Fibroblast of gingiva (primary cell): ENCODE data around the gene PDS5A.
"Not testable (repeated sequence)": the region's sequence is repeated elsewhere in the genome, so short reads cannot be mapped to it uniquely, and the experiment has no call there.

Experiments
- DNase-seq: peaks from one replicate; pipeline ENCODE4 v3.0.0-alpha.2; 2011; ENCODE audit warnings: low read depth

The PDS5A gene, protein sequence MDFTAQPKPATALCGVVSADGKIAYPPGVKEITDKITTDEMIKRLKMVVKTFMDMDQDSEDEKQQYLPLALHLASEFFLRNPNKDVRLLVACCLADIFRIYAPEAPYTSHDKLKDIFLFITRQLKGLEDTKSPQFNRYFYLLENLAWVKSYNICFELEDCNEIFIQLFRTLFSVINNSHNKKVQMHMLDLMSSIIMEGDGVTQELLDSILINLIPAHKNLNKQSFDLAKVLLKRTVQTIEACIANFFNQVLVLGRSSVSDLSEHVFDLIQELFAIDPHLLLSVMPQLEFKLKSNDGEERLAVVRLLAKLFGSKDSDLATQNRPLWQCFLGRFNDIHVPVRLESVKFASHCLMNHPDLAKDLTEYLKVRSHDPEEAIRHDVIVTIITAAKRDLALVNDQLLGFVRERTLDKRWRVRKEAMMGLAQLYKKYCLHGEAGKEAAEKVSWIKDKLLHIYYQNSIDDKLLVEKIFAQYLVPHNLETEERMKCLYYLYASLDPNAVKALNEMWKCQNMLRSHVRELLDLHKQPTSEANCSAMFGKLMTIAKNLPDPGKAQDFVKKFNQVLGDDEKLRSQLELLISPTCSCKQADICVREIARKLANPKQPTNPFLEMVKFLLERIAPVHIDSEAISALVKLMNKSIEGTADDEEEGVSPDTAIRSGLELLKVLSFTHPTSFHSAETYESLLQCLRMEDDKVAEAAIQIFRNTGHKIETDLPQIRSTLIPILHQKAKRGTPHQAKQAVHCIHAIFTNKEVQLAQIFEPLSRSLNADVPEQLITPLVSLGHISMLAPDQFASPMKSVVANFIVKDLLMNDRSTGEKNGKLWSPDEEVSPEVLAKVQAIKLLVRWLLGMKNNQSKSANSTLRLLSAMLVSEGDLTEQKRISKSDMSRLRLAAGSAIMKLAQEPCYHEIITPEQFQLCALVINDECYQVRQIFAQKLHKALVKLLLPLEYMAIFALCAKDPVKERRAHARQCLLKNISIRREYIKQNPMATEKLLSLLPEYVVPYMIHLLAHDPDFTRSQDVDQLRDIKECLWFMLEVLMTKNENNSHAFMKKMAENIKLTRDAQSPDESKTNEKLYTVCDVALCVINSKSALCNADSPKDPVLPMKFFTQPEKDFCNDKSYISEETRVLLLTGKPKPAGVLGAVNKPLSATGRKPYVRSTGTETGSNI (N-terminal part only)

DNA sequence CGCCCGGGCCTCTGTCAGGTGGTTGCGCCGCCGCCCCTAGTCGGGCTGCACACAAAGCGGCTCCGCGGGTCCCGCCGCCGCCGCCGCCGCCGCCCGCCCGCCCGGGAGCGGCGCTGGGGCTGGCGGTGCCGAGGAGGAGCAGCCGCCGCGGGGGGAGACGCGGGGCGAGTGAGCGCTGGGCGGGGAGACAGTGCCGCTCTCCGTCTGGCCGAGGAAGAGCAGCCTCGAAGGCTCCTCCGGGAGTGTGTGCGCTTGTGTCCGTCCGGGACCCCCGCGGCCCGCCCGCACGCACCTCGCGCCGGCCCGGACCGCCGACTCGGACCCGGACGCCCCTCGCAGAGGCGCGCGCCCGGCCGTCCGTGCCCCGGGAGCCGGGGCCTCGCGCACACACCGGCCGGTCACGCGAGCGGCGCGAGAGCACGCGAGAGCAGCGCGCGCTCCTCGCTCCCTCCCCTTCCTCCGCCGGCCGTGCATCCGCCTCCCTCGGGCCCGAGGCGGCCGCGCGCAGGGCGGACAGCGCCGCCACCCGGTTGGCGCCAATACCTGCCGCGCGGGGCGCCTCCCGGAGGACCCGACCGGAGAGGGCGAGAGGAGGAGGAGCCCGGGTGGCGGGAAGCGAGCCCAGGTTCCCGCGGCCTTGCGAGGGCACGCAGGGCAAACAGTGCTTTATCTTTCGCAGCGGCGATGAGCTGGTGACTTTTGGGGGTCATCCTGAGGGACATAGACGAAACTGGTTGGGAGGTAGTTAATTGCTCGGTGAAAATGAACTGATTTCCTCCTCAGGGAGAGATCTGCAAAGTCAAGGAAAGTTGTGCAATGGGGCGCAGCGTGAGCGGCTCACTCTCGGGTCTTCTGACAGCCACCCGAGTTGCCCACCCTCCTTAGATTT, at the start of gene PDS5A:
Gene PDS5A (minus strand): TSS at position 423 of the 889 bp plus-strand sequence. CDS start 1,334 bp downstream, outside the sequence.
- DNase-seq: peak; percentile 89

GRCh38 chr4:40024049-40024448, 46.3 kb upstream of the PDS5A start:
- not testable (repeated sequence) for DNase-seq

GRCh38 chr4:40021116-40021515, 43.4 kb upstream of the PDS5A start:
- DNase-seq: not testable (repeated sequence)

GRCh38 chr4:40020221-40020620, 42.5 kb upstream of the PDS5A start:
- DNase-seq: no peak

GRCh38 chr4:40016007-40016406, 38.3 kb upstream of the PDS5A start:
- DNase-seq: no peak

- DNase-seq: peak; percentile 49
Measured at GRCh38 chr4:40003986-40004385, 26.3 kb upstream of the PDS5A start.

DNA sequence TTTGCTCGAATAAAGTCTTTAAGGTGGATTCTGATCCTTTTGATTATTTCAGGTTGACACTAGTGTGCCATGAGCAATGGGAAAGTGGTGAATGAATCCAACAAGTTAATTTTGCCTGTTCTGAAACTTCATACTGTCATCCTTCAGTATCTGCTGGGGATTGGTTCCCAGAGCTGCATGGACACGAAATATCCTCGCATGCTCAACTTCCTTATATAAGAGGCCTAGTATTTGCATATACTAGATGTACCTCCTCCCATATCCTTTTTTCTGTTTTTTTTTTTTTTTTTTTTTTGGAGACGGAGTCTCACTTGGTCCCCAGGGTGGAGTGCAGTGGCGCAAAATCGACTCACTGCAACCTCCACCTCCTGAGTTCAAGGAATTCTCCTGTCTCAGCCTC, 23.0 kb upstream of the PDS5A start:
- no peak for DNase-seq

DNA sequence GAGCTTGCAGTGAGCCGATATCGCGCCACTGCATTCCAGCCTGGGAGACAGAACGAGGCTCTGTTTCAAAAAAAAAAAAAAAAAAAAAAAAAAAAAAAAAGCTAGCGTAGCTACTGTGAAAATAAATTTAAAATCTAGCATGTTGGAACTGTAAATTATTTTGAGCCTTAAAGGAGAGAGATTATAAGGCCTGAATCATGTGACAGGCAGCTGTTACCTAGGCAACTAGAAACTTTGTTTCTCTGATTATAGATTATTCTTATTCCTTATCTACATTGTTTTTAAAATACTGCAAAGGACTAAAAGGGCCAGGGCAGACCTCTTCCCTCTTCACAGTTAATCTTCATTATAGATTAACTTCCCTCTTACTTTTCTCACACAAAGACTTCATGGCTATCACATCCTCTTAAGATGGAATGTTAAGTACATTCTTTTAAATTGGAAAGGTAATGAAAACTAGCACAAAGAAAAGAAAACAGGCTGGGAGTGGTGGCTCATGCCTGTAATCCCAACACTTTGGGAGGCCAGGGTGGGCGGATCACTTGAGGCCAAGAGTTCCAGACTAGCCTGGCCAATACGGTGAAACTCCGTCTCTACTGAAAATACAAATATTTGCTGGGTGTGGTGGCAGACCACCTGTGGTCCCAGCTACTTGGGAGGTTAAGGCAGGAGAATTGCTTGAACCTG, 21.1 kb upstream of the PDS5A start:
- no peak for DNase-seq

GRCh38 chr4:39996811-39997210, 19.1 kb upstream of the PDS5A start:
- no peak for DNase-seq

- no peak for DNase-seq
Measured at GRCh38 chr4:39994406-39994805, 16.7 kb upstream of the PDS5A start.

- not testable (repeated sequence) for DNase-seq
Measured at GRCh38 chr4:39989381-39989780, 11.7 kb upstream of the PDS5A start.

DNA sequence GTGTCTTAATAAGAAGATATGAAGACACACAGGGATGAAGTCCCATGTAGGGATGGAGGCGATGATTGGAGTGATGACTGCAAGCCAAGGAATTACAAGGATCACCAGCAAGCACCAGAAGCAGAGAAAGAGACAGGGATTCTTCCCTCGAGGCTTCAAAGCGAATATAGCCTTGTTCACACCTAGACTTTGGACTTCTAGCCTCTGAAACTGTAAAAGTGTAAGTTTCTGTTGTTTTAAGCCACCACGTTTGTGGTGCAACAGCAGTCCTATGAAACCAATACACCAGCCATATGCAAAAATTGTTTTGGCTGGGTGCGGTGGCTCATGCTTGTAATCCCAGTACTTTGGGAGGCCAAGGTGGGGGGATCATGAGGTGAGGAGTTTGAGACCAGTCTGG, 9.8 kb upstream of the PDS5A start:
- no peak for DNase-seq

DNA sequence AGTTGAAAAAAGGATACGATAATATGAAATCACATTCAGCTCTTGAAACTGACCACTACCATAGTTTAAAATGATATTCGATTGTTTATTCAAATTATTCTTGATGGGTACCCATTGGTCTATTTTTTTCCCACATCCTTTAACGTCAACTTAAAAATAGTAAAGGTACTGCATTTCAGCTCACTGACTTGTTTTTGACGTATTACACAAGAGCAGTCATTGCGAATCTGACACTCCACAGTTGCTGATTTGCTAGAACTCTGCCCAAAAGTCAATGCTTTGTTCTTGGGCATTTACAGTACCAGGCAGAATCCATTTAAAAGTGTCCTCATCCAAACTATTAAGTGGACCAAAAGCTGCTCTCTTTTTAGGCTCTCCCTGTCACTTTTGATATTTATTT, 1.2 kb upstream of the PDS5A start:
- no peak for DNase-seq

- DNase-seq: no peak
Measured at GRCh38 chr4:39978378-39978775, 666 bp upstream of the PDS5A start.

DNA sequence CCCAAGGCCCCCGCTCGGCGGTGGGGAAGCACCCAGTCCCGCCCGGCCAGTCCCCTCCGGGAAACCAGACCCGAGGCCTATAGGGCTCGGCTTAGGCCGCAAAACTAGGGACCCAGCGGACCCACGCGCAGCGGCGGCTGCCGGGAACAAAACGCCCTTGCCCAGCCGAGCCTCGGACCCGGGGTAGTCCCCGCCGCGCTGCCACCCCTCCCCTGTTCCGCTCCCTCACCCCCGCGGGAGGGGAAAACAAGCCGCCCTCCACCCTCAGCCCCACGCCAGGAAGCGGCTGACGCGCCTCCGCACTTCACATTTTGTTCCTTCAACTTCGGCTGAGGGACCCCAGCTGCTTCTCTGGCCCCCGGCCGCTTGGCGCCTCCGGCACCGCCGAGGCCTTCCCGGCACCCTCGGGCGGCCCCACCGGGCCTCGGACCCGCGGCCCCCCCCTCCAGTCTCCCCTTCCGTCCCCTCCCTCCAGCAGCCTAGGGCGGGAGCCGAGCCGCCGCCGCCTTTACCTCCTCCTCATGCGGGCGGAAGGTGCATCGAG, 694 bp downstream of the PDS5A start:
- DNase-seq: peak; percentile 3

DNA sequence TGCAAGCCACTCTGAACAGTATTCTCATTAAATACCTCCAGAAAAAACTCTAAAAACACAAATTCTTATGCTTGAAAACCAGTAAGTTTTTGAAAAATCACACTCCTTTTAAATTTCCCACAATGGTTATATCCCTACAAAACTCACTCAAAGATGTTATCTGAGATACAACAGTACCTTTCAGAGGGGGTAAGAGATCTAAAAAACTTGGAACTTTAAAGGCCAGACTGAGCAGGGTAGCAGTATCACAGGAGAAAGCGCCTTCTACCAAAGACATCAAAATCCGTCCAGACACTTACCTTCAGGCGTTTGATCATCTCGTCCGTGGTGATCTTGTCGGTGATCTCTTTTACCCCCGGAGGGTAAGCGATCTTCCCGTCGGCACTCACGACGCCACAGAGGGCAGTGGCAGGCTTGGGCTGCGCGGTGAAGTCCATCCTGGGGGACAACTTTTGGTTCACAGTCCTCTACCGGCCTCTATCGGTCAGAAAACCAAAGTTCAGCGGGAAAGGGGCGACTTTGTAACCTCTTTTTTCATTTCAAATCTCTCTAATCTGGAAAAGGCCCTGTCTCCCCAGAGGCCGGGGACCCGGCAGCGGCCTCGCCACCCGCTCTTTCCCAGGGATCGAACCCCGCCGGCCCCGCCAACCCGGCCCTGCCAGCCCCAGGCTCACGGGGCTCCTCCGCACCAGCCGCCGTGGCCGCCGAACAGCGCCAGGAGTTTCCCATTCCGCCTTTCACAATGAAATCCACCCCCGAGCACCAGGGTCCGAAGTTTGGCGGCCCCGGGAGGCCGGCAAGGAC, 1.4 kb downstream of the PDS5A start:
- peak; percentile 79 for DNase-seq

- DNase-seq: peak; percentile 60
Measured at GRCh38 chr4:39975488-39976089, 2.1 kb downstream of the PDS5A start.

DNA sequence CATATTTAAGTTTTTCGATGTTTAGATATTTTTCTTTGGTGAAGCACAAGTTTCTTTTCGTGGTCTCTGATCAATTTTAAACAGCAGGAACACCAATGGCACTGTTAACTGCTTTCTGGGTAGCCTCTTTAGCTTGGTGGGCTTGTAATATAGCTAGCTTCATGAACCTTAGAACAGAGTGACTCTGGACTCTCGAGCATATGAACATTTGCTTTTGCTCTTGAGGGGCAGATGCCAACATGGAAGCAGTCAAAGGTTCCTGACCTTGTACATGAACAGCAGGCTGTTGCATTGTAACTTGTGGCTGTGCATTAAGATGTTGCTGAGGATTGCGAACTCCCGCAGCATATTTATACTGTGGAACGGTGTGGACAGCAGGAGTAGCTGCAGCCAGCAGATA, 4.7 kb downstream of the PDS5A start:
- DNase-seq: not testable (repeated sequence)
